ENCODE data around the gene RNF130. TPM values are rescaled to one million over a fixed set of nuclear protein-coding genes. Genes with fewer than 3 reads are reported as not detected.

Gene RNF130
- polyA plus RNA-seq, 1 donor from 2014 or later = 48.7 TPM

- Histone ChIP-seq H3K9me3 (ENCODE audit: low read length) (no peaks in the 10 kb centered on the region), H3K27me3 (ENCODE audit: insufficient read depth, low read depth, low read length) (no peaks in the 10 kb centered on the region), H3K4me3 (ENCODE audit: low read length) (no peak overlapping the region), H3K36me3 (ENCODE audit: insufficient read depth, low read length) (peaks cover 34% of the 10 kb centered on the region), H3K9me2 (ENCODE audit: insufficient read depth, low read length) (no peaks in the 10 kb centered on the region), H3K4me2 (ENCODE audit: low read length) (no peak overlapping the region), H3F3A (ENCODE audit: insufficient read depth, low read length, poor library complexity, severe bottlenecking) (no peaks in the 10 kb centered on the region), H2AFZ (ENCODE audit: low read depth, low read length) (no peak overlapping the region), H3K27ac (ENCODE audit: low read length) (no peak overlapping the region), H4K20me1 (ENCODE audit: insufficient read depth) (no peaks in the 10 kb centered on the region), H3K79me2 (replicated peaks; ENCODE audit: insufficient read depth, low read length) (no peaks in the 10 kb centered on the region), H3K9ac (ENCODE audit: low read length) (no peak overlapping the region)
- no peak for TF ChIP-seq TAF1 (IDR thresholded peaks at IDR 0.05; ENCODE audit: low read depth)
Observed at GRCh38 chr5:179978792-179979191, 92.8 kb downstream of the RNF130 start.

- peaks cover 31% of the 10 kb centered on the region for H3K36me3 ChIP-seq (ENCODE audit: insufficient read depth, low read length)
Observed at GRCh38 chr5:179975713-179976134, 95.8 kb downstream of the RNF130 start.

More at GRCh38 chr5:179975713-179976134, 95.8 kb downstream of the RNF130 start:
- no peak overlapping the region for H3K4me3 ChIP-seq (ENCODE audit: low read length)
- no peak overlapping the region for H3K9ac ChIP-seq (ENCODE audit: low read length)
- TF ChIP-seq REST (IDR thresholded peaks at IDR 0.05; ENCODE audit: borderline replicate concordance) (no peak), EP300 (conservative IDR thresholded peaks at IDR 0.05; ENCODE audit: poor library complexity, severe bottlenecking) (no peak), TAF1 (IDR thresholded peaks at IDR 0.05; ENCODE audit: low read depth) (no peak), MXI1 (conservative IDR thresholded peaks at IDR 0.05; ENCODE audit: poor library complexity, severe bottlenecking) (no peak), POLR2AphosphoS5 (IDR thresholded peaks at IDR 0.05) (no peak), RAD21 (conservative IDR thresholded peaks at IDR 0.05) (no peak), SMC3 (conservative IDR thresholded peaks at IDR 0.05; ENCODE audit: poor library complexity) (no peak), EZH2 (IDR thresholded peaks at IDR 0.05; ENCODE audit: borderline replicate concordance, insufficient read depth, low read length, poor library complexity, severe bottlenecking) (no peak)
- TF ChIP-seq, protein P1, sequence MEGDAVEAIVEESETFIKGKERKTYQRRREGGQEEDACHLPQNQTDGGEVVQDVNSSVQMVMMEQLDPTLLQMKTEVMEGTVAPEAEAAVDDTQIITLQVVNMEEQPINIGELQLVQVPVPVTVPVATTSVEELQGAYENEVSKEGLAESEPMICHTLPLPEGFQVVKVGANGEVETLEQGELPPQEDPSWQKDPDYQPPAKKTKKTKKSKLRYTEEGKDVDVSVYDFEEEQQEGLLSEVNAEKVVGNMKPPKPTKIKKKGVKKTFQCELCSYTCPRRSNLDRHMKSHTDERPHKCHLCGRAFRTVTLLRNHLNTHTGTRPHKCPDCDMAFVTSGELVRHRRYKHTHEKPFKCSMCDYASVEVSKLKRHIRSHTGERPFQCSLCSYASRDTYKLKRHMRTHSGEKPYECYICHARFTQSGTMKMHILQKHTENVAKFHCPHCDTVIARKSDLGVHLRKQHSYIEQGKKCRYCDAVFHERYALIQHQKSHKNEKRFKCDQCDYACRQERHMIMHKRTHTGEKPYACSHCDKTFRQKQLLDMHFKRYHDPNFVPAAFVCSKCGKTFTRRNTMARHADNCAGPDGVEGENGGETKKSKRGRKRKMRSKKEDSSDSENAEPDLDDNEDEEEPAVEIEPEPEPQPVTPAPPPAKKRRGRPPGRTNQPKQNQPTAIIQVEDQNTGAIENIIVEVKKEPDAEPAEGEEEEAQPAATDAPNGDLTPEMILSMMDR (IDR thresholded peaks at IDR 0.05; ENCODE audit: poor library complexity, severe bottlenecking) = no peak
- no peak overlapping the region for H3K27ac ChIP-seq (ENCODE audit: low read length)
- H3K9me2 ChIP-seq (ENCODE audit: insufficient read depth, low read length) = no peaks in the 10 kb centered on the region
- no peaks in the 10 kb centered on the region for H3K27me3 ChIP-seq (ENCODE audit: insufficient read depth, low read depth, low read length)
- no peaks in the 10 kb centered on the region for H3F3A ChIP-seq (ENCODE audit: insufficient read depth, low read length, poor library complexity, severe bottlenecking)
- H2AFZ ChIP-seq (ENCODE audit: low read depth, low read length) = no peak overlapping the region
- no peaks in the 10 kb centered on the region for H3K9me3 ChIP-seq (ENCODE audit: low read length)
- no peaks in the 10 kb centered on the region for H4K20me1 ChIP-seq (ENCODE audit: insufficient read depth)
- H3K4me2 ChIP-seq (ENCODE audit: low read length) = no peak overlapping the region
- H3K79me2 ChIP-seq (replicated peaks; ENCODE audit: insufficient read depth, low read length) = no peaks in the 10 kb centered on the region

All from neural cell (in vitro differentiated cells).